Adipocyte (in vitro differentiated cells): ENCODE measurements around the gene EIF5A2.
A peak's percentile ranks its signal among the peaks of the same experiment; 100 is the strongest.

ENCODE experiments used
- DNase-seq: peaks from one replicate; pipeline ENCODE4 v3.0.0-alpha.2; 2015; ENCODE audit warnings: low read depth
- H3K27me3 ChIP-seq: replicated peaks from 2 replicates; pipeline ENCODE4 v1.7.0; 2013; ENCODE audit warnings: mild to moderate bottlenecking, low read length, moderate library complexity; ENCODE audit not compliant: control insufficient read depth, insufficient read depth
- H3K36me3 ChIP-seq: 2 replicates; pipeline ENCODE4 v1.7.0; 2013; ENCODE audit warnings: low read length, mild to moderate bottlenecking, moderate library complexity; ENCODE audit not compliant: control insufficient read depth, insufficient read depth, severe bottlenecking
- H3K4me1 ChIP-seq: 2 replicates; pipeline ENCODE4 v1.7.0; 2013; ENCODE audit warnings: mild to moderate bottlenecking, low read length, moderate library complexity; ENCODE audit not compliant: control insufficient read depth, insufficient read depth
- H3K4me3 ChIP-seq: 2 replicates; pipeline ENCODE4 v1.7.0; 2013; ENCODE audit warnings: mild to moderate bottlenecking, low read length, moderate library complexity
- H3K9ac ChIP-seq: 2 replicates; pipeline ENCODE4 v1.7.0; 2013; ENCODE audit warnings: mild to moderate bottlenecking, low read length, moderate library complexity
- H3K9me3 ChIP-seq: 2 replicates; pipeline ENCODE4 v1.7.0; 2013; ENCODE audit warnings: mild to moderate bottlenecking, low read length, moderate library complexity; ENCODE audit not compliant: control insufficient read depth

EIF5A2 gene

DNA sequence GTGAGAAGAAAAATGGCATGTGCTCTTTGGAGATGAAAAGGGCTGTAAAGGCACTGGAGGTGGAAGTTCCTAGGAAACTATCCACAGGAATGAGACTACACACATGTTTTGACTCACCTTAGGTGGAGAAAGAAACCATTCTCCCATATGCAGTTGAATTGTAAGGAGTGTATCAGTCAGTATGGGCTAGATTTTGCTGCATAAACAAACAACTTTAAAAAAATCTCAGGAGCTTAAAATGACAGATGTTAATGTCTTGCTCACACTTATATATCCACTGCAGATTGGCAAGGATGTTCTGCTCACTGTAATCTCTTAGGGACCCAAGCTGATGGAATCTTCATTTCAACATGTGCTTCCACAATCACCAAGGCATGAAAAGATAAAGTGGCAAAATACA, 64.1 kb downstream of the EIF5A2 start:
- Histone ChIP-seq H3K4me3 (no peak overlapping the region), H3K9me3 (no peaks in the 10 kb centered on the region), H3K27me3 (no peaks in the 10 kb centered on the region), H3K36me3 (no peaks in the 10 kb centered on the region), H3K9ac (no peak overlapping the region), H3K4me1 (no peaks in the 10 kb centered on the region)
- DNase-seq: no peak

DNA sequence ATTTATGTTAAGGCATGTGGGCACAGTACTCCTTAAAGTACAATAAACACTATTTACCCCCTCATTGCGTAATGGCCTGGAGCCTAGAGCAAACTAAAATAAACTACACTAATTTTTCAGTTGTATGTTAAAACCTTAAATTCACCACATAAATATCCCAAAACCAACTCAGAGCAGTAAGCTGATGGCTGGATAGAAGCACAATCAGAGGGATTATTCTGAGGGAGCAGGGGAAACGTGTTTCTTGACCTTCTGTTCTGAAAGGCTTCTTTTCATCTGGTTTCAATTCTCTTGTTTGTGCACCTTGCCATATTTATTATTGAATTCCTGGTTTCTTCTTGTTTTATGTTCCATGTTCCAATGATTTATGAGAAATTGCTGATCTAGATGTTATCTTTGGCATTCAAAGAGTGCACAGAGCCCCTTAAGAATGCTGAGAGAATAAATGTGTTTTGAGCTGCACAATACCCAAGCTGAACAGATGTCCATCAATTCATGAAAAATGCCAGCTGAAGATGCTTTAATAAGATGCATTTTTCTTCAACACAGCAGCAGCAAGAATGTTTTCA, 68.1 kb downstream of the EIF5A2 start:
- DNase-seq: peak; percentile 78
- H3K27me3 ChIP-seq: no peaks in the 10 kb centered on the region
- no peaks in the 10 kb centered on the region for H3K36me3 ChIP-seq
- H3K9me3 ChIP-seq: no peaks in the 10 kb centered on the region
- no peaks in the 10 kb centered on the region for H3K4me1 ChIP-seq
- no peak overlapping the region for H3K4me3 ChIP-seq
- H3K9ac ChIP-seq: no peak overlapping the region

DNA sequence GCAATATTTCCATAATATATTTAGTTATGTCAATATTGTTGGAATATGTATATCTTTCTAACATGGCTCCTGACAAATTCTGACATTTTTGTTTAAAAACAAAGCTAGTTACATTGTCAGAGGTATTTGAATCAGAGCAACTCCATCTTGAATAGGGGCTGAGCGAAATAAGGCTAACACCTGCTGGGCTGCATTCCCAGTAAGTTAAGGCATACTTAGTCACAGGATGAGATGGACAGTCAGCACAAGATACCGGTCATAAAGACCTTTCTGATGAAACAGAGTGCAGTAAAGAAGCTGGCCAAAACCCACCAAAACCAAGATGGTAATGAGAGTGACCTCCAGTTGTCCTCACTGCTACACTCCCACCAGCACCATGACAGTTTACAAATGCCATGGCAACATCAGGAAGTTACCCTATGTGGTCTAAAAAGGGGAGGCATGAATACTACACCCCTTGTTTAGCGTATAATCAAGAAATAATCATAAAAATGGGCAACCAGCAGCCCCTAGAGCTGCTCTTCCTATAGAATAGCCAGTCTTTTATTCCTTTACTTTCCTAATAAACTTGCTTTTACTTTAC, 68.8 kb downstream of the EIF5A2 start:
- no peak for DNase-seq
- H3K4me1 ChIP-seq: no peaks in the 10 kb centered on the region
- no peak overlapping the region for H3K9ac ChIP-seq
- no peaks in the 10 kb centered on the region for H3K36me3 ChIP-seq
- H3K27me3 ChIP-seq: no peaks in the 10 kb centered on the region
- no peaks in the 10 kb centered on the region for H3K9me3 ChIP-seq
- no peak overlapping the region for H3K4me3 ChIP-seq
